Measurements from ENCODE around the gene DTX3.

DTX3 gene

DNA sequence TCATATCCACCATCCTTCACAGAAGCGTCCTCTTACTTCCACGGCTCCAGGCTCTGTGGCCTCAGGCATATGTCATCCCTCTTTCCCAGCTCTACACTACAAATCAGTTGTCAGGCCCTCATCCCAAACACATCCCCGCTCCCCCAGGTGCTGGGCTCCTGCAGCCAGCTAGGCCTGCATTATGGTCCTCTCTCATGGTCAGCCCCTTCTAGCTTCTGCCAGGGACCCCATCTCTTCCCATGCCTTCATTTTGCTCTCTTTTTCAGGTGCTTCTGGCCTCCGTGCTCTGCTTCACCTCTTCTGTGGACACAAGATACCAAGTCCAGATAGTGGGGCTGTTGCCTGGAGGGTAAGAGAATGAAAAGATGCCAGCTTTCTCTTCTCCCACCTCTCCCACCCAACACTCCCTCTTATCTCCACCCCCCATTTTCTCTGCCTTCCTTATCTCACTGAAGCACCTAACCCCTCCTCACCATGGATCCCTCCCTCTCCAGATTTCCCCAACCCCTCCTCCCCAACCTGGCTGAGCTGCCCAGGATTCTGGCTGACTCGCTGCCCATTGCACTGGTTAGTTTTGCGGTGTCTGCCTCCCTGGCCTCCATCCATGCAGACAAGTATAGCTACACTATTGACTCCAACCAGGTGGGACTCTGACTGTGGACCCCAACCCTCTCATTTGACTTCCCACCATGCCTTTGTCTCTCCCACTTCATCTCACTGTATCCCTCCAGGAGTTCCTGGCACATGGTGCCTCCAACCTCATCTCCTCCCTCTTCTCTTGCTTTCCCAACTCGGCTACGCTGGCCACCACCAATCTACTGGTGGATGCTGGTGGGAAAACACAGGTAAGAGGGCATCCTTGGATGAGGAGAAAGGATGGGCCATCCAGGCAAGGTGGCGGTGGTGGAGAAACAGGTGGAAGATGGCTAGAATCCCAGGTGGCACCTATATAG is 17.9 kb downstream of the DTX3 start:
- ChIA-PET POLR2A (no interaction called here), CTCF (interaction anchor here (0.9 to 9.3 kb wide), 20 partner anchors 8 to 164 kb away, joined by 3 to 186 read pairs (median 5); partner anchors contain the start of genes ARHGEF25, B4GALNT1, GLI1 and OS9)
- no peak overlapping the region for H3K4me3 ChIP-seq (ENCODE audit: low read depth, low read length)
- DNase-seq (ENCODE audit: low read depth, low spot score), result no peak
- TF ChIP-seq, protein P1, sequence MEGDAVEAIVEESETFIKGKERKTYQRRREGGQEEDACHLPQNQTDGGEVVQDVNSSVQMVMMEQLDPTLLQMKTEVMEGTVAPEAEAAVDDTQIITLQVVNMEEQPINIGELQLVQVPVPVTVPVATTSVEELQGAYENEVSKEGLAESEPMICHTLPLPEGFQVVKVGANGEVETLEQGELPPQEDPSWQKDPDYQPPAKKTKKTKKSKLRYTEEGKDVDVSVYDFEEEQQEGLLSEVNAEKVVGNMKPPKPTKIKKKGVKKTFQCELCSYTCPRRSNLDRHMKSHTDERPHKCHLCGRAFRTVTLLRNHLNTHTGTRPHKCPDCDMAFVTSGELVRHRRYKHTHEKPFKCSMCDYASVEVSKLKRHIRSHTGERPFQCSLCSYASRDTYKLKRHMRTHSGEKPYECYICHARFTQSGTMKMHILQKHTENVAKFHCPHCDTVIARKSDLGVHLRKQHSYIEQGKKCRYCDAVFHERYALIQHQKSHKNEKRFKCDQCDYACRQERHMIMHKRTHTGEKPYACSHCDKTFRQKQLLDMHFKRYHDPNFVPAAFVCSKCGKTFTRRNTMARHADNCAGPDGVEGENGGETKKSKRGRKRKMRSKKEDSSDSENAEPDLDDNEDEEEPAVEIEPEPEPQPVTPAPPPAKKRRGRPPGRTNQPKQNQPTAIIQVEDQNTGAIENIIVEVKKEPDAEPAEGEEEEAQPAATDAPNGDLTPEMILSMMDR (IDR thresholded peaks at IDR 0.05; ENCODE audit: insufficient read depth, low read length, missing control alignments), result no peak

DNA sequence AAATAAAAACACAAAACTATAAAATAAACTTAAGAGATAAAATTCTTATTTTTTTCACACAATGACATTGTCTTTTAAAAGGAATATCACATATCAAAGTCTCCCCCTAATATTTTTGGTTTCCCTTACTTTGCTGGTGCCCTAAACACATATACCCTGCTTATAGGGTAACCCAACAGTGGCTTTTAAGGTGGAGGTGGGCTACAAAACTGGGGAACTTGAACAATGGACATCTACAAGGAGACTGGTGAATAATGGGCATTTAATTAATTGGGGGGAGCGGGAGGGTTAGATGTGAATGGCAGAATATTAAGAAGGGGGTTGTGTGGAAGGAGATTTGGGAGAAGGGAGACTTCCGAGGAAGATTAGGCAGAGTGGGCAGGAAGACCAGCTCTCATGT is 18.8 kb downstream of the DTX3 start:
- CTCF ChIA-PET, result interaction anchor here (0.9 to 9.3 kb wide), 14 partner anchors 8 to 85 kb away, joined by 3 to 186 read pairs (median 6); partner anchors contain the start of genes B4GALNT1, DTX3 and OS9

DNA sequence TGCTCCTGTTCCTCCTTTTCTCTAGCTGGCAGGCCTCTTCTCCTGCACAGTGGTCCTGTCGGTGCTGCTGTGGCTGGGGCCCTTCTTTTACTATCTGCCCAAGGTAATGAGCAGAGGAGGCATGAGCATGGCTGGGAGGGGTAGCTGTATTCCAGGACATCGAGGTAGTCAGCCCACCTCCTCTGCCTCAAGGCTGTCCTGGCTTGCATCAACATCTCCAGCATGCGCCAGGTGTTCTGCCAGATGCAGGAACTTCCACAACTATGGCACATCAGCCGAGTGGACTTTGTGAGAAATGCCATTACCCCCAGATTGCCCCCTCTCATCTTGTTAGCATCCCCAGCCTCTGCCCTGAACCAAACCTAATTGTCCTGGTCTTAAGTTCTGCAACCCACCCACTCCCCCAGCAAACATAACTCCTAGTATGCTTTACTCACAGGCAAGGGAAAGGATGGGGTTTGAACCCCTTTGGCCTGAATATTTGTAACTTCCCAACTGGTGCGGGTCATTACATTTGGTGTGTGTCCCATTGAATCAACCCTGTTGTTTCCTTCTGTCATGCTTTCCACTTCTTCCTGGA is 19.3 kb downstream of the DTX3 start:
- DNase-seq (ENCODE audit: low read depth, low spot score), result no peak
- H3K4me3 ChIP-seq (ENCODE audit: low read depth, low read length), result no peak overlapping the region
- CTCF ChIA-PET, result interaction anchor here (0.9 to 9.3 kb wide), 7 partner anchors 9 to 165 kb away, joined by 4 to 186 read pairs (median 6); partner anchors contain the start of genes B4GALNT1, DTX3 and OS9
- POLR2A ChIA-PET, result interaction anchor here (1.0 to 1.2 kb wide), 2 partner anchors 9 to 13 kb away, joined by 3 read pairs; partner anchors contain the start of gene ARHGEF25
- TF ChIP-seq, protein P1 (IDR thresholded peaks at IDR 0.05; ENCODE audit: insufficient read depth, low read length, missing control alignments), result no peak

More for the DNA sequence above, 18.8 kb downstream of the DTX3 start:
- TF ChIP-seq, protein P1 (IDR thresholded peaks at IDR 0.05; ENCODE audit: insufficient read depth, low read length, missing control alignments), result no peak
- DNase-seq (ENCODE audit: low read depth, low spot score), result no peak
- POLR2A ChIA-PET, result interaction anchor here (1.2 kb wide), 1 partner anchor 12 kb away, joined by 3 read pairs; the partner anchor contains the start of gene ARHGEF25
- no peak overlapping the region for H3K4me3 ChIP-seq (ENCODE audit: low read depth, low read length)

DNA sequence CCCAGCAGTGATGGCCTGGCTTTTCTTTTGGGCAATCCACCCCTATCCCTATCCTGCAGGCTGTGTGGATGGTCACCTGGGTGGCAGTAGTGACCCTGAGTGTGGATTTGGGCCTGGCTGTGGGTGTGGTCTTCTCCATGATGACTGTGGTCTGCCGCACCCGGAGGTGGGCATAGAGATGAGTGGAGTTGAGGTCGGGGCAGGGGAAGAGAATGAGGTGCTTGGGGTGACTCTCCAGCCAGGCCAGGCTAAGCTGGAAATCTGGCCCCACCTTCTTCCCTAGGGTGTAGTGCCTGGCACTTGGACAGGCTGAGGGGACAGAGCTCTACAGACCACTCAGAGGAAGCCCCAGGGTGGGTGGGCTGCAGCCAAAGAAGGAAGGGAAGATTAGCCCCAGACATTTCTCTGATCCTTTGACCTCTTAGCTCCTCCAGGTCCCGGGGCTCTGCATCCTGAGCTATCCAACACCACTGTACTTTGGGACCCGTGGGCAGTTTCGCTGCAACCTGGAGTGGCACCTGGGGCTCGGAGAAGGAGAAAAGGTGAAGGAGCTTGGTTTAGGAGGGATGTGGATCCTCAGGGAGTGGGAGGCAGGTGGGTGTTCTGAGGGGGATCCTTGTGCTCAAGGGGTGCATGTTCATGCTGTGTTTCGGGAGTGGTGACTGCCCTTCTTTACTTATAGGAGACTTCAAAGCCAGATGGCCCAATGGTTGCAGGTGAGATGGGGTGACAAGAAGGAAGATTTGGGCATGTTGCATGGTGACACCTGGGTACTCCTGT is 20.0 kb downstream of the DTX3 start:
- CTCF ChIA-PET, result interaction anchor here (0.9 to 9.3 kb wide), 7 partner anchors 8 to 166 kb away, joined by 3 to 186 read pairs (median 5); partner anchors contain the start of gene B4GALNT1
- TF ChIP-seq, protein P1 (IDR thresholded peaks at IDR 0.05; ENCODE audit: insufficient read depth, low read length, missing control alignments), result no peak
- POLR2A ChIA-PET, result interaction anchor here (1.0 to 1.2 kb wide), 2 partner anchors 9 to 13 kb away, joined by 3 read pairs; partner anchors contain the start of gene ARHGEF25
- no peak overlapping the region for H3K4me3 ChIP-seq (ENCODE audit: low read depth, low read length)
- no peak for DNase-seq (ENCODE audit: low read depth, low spot score)

DNA sequence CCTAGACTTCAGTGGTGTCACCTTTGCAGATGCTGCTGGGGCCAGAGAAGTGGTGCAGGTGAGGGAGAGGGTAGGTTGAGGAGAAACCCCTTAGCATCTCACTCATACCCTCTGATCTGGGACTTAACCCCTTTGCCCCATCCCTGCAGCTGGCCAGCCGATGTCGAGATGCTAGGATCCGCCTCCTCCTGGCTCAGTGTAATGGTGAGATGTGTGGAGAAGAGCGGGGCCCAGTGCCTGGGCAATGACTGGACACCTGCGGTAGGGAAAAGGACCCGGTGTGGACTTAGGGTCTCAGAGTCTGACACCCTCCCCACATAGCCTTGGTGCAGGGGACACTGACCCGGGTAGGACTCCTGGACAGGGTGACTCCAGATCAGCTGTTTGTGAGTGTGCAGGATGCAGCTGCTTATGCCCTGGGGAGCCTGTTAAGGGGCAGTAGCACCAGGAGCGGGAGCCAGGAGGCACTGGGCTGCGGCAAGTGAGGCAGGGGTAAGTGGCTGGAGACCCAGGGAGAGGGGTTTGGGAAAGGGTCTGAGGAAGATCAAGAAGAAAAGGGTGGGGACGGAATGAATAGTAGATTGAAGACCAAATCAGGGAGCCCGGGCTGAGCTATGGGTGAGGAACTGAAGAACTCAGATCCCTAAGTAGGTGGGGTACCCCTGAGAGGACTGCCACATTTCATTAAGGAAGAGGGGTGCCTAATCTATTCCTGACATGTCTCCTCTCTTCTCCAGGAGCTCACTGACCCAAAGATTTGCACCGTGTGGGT is 20.8 kb downstream of the DTX3 start:
- ChIA-PET CTCF (interaction anchor here (0.9 to 9.3 kb wide), 5 partner anchors 8 to 167 kb away, joined by 3 to 186 read pairs (median 6); partner anchors contain the start of gene B4GALNT1), POLR2A (interaction anchor here (0.6 to 1.0 kb wide), 2 partner anchors 10 to 513 kb away, joined by 3 read pairs; no protein-coding TSS in a partner anchor)
- TF ChIP-seq, protein P1 (IDR thresholded peaks at IDR 0.05; ENCODE audit: insufficient read depth, low read length, missing control alignments), result no peak
- no peak for DNase-seq (ENCODE audit: low read depth, low spot score)
- no peak overlapping the region for H3K4me3 ChIP-seq (ENCODE audit: low read depth, low read length)

All from AG04449 (cell line).